H9 (cell line): ENCODE results near the gene CCDC148. TPM values are rescaled to one million over a fixed set of nuclear protein-coding genes. Genes with fewer than 3 reads are reported as not detected.
A peak's percentile ranks its signal among the peaks of the same experiment; 100 is the strongest.

Experiments used
- DNase-seq: peaks from one replicate; pipeline ENCODE4 v3.0.0-alpha.2; 2017
- H2AFZ ChIP-seq: one replicate; pipeline ENCODE4 v1.6.1; 2013; ENCODE audit warnings: mild to moderate bottlenecking, low read length, control low read depth, moderate library complexity
- H2AK5ac ChIP-seq: 2 replicates; pipeline ENCODE4 v1.6.1; 2013; ENCODE audit warnings: low read length, control low read depth, mixed read lengths; ENCODE audit not compliant: insufficient read length
- H2BK120ac ChIP-seq: one replicate; pipeline ENCODE4 v1.6.1; 2013; ENCODE audit warnings: low read depth, mild to moderate bottlenecking, low read length, control low read depth, inconsistent platforms; ENCODE audit not compliant: poor library complexity, severe bottlenecking
- H2BK12ac ChIP-seq: 2 replicates; pipeline ENCODE4 v1.6.1; 2013; ENCODE audit warnings: low read length, control low read depth, mixed read lengths, low read depth; ENCODE audit not compliant: insufficient read length
- H2BK15ac ChIP-seq: 2 replicates; pipeline ENCODE4 v1.6.1; 2013; ENCODE audit warnings: low read depth, low read length, control low read depth
- H2BK20ac ChIP-seq: one replicate; pipeline ENCODE4 v1.6.1; 2013; ENCODE audit warnings: low read depth, mild to moderate bottlenecking, low read length, control low read depth, inconsistent platforms; ENCODE audit not compliant: poor library complexity, severe bottlenecking
- H2BK5ac ChIP-seq: 2 replicates; pipeline ENCODE4 v1.6.1; 2013; ENCODE audit warnings: low read length, control low read depth, mixed read lengths; ENCODE audit not compliant: insufficient read length
- H3K14ac ChIP-seq: 2 replicates; pipeline ENCODE4 v1.6.1; 2013; ENCODE audit warnings: low read length, control low read depth; ENCODE audit not compliant: insufficient read depth
- H3K18ac ChIP-seq: 2 replicates; pipeline ENCODE4 v1.6.1; 2013; ENCODE audit warnings: low read depth, mild to moderate bottlenecking, mixed read lengths, low read length, control low read depth; ENCODE audit not compliant: insufficient read length
- H3K23ac ChIP-seq: 2 replicates; pipeline ENCODE4 v1.6.1; 2013; ENCODE audit warnings: low read length, control low read depth, mixed read lengths, low read depth; ENCODE audit not compliant: insufficient read length
- H3K23me2 ChIP-seq: 2 replicates; pipeline ENCODE4 v1.6.1; 2013; ENCODE audit warnings: low read depth, mild to moderate bottlenecking, mixed read lengths, low read length, control low read depth; ENCODE audit not compliant: insufficient read length, poor library complexity, severe bottlenecking
- H3K27ac ChIP-seq: 2 replicates; pipeline ENCODE4 v1.5.1; 2013; ENCODE audit warnings: low read length, control low read depth, mixed read lengths, low read depth; ENCODE audit not compliant: insufficient read length
- H3K27me3 ChIP-seq: 2 replicates; pipeline ENCODE4 v1.6.1; 2013; ENCODE audit warnings: low read length, control low read depth, inconsistent platforms; ENCODE audit not compliant: insufficient read depth
- H3K4ac ChIP-seq: 2 replicates; pipeline ENCODE4 v1.6.1; 2013; ENCODE audit warnings: low read depth, mild to moderate bottlenecking, control low read depth, inconsistent platforms, low read length, moderate library complexity
- H3K4me1 ChIP-seq: 2 replicates; pipeline ENCODE4 v1.6.1; 2013; ENCODE audit warnings: low read length, control low read depth, inconsistent platforms; ENCODE audit not compliant: insufficient read depth
- H3K4me2 ChIP-seq: 2 replicates; pipeline ENCODE4 v1.6.1; 2013; ENCODE audit warnings: low read length, control low read depth, mixed read lengths; ENCODE audit not compliant: insufficient read length, insufficient read depth
- H3K56ac ChIP-seq: 2 replicates; pipeline ENCODE4 v1.6.1; 2013; ENCODE audit warnings: low read depth, mild to moderate bottlenecking, mixed read lengths, low read length, control low read depth; ENCODE audit not compliant: insufficient read length
- H3K79me1 ChIP-seq: 2 replicates; pipeline ENCODE4 v1.6.1; 2013; ENCODE audit warnings: low read depth, mild to moderate bottlenecking, moderate library complexity, low read length, control low read depth, inconsistent platforms; ENCODE audit not compliant: insufficient read depth, poor library complexity, severe bottlenecking
- H3K79me2 ChIP-seq: 2 replicates; pipeline ENCODE4 v1.6.1; 2013; ENCODE audit warnings: low read length, control low read depth, inconsistent platforms; ENCODE audit not compliant: insufficient read depth
- H3K9ac ChIP-seq: 2 replicates; pipeline ENCODE4 v1.6.1; 2013; ENCODE audit warnings: low read length, control low read depth, mixed read lengths; ENCODE audit not compliant: insufficient read length; ENCODE audit errors: extremely low read depth
- H3K9me3 ChIP-seq: one replicate; pipeline ENCODE4 v1.6.1; 2013; ENCODE audit warnings: low read depth, low read length, inconsistent platforms; ENCODE audit not compliant: control insufficient read depth
- H3T11ph ChIP-seq: one replicate; pipeline ENCODE4 v1.6.1; 2013; ENCODE audit warnings: mild to moderate bottlenecking, low read length, control low read depth, inconsistent platforms
- H4K20me1 ChIP-seq: one replicate; pipeline ENCODE4 v1.6.1; 2013; ENCODE audit not compliant: control insufficient read depth, insufficient read length, insufficient read depth
- H4K5ac ChIP-seq: 2 replicates; pipeline ENCODE4 v1.6.1; 2013; ENCODE audit warnings: low read depth, mild to moderate bottlenecking, mixed read lengths, low read length, control low read depth; ENCODE audit not compliant: insufficient read length
- H4K8ac ChIP-seq: replicated peaks from 2 replicates; pipeline ENCODE4 v1.6.1; 2013; ENCODE audit warnings: low read length, control low read depth, mixed read lengths, low read depth; ENCODE audit not compliant: insufficient read length
- H4K91ac ChIP-seq: 2 replicates; pipeline ENCODE4 v1.6.1; 2013; ENCODE audit warnings: low read depth, mild to moderate bottlenecking, moderate library complexity, mixed read lengths, low read length, control low read depth; ENCODE audit not compliant: insufficient read length
- H3K27ac Mint-ChIP-seq, 3 experiments: 2 replicates in 2 of 3; 3 replicates in 1 of 3; pipeline ENCODE4 v1.8.0; 2020 to 2021; ENCODE audit warnings: mixed read lengths in 3 of 3, mild to moderate bottlenecking in 1 of 3, moderate library complexity in 1 of 3
- H3K27me3 Mint-ChIP-seq: 2 replicates; pipeline ENCODE4 v1.8.0; 2021; ENCODE audit warnings: low read depth, mild to moderate bottlenecking, moderate library complexity, mixed read lengths
- H3K36me3 Mint-ChIP-seq, 3 experiments: 2 replicates in 2 of 3; 3 replicates in 1 of 3; pipeline ENCODE4 v1.8.0; 2020 to 2021; ENCODE audit warnings: low read depth in 3 of 3, mixed read lengths in 3 of 3; ENCODE audit not compliant: insufficient read depth in 1 of 3
- H3K4me1 Mint-ChIP-seq, 2 experiments: 2 replicates each; pipeline ENCODE4 v1.8.0; 2020; ENCODE audit warnings: mixed read lengths in 2 of 2
- H3K4me3 Mint-ChIP-seq, 2 experiments: 2 replicates in 1 of 2; 3 replicates in 1 of 2; pipeline ENCODE4 v1.8.0; 2020 to 2021; ENCODE audit warnings: mild to moderate bottlenecking in 2 of 2, mixed read lengths in 2 of 2, moderate library complexity in 1 of 2
- H3K9me3 Mint-ChIP-seq, 2 experiments: 2 replicates in 1 of 2; 3 replicates in 1 of 2; pipeline ENCODE4 v1.8.0; 2020; ENCODE audit warnings: mild to moderate bottlenecking in 2 of 2, mixed read lengths in 2 of 2, moderate library complexity in 1 of 2
- WGBS: extraction: QIAGEN DNeasy Blood & Tissue Kit; methylation state at CpG from one replicate; pipeline ENCODE4 v1.1.7; 2013; ENCODE audit warnings: missing lambda C conversion rate, low lambda C conversion rate, mixed read lengths; ENCODE audit not compliant: insufficient read length; ENCODE audit errors: extremely low coverage; 5-methylcytosine and 5-hydroxymethylcytosine counted together
- total RNA-seq: library from RNA; stranded (reverse); gene quantifications from 2 replicates; pipeline ENCODE4 v1.2.1, GENCODE V29; 2021
- TF ChIP-seq, protein P1 (sequence below): fragments of 200-600 bp; sonication (generic); conservative IDR thresholded peaks from 3 replicates; pipeline ENCODE4 v1.8.0; 2021; ENCODE audit warnings: antibody characterized with exemption, mild to moderate bottlenecking

CCDC148 gene
- total RNA-seq, 1 experiment from 2014 or later = 1.5 TPM

DNA sequence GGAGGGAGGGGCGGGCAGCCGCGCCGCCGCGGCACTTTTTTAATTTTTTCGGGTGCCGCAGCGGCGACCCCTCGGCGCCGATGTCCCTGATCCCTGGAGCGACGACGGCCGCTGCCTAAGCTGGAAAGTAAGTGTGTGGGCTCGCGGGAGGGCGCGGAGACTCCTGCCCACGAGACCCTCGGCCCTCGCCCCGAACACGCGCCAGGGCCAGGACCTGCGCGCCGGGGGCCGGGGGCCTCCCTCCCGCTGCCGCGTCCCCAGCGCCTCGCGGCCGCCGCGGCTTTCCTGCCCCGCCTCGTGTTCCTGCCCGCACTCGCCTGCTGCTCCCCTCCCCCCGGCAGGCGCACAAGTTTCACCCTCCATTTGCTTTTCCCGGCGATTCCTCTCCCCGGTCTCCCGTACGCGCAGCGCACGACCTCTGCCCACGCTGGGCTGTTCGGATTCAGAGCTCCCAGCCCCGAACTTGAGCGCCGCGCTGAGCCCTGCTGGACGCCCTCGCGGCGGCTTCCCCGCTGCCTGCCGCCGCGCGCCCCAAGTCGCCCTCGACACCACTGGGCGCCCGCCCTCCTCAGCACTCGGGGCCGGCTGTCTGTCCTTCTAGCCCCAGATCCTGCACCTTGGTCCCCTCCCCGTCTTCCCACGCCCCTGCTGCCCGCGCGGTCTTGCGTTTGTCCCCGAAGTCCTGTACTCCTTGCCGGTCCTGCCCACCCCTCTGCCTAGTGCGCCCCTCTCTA, 706 bp upstream of the CCDC148 start:
- Histone ChIP-seq H3K56ac (no peak overlapping the region), H3K27ac (no peak overlapping the region), H3K14ac (peak overlapping the region; percentile 85), H2AK5ac (no peak overlapping the region), H3K9ac (peak overlapping the region; percentile 64), H4K91ac (no peak overlapping the region), H3K4ac (no peak overlapping the region), H2BK5ac (no peak overlapping the region), H3K27me3 (no peaks in the 10 kb centered on the region), H3K18ac (peak overlapping the region; percentile 84), H2BK20ac (no peak overlapping the region), H3K23me2 (peaks cover 8% of the 10 kb centered on the region), H3K79me1 (no peaks in the 10 kb centered on the region), H3K23ac (no peak overlapping the region), H3K4me1 (peaks cover 4% of the 10 kb centered on the region; the same call in 1 of the 2 replicates), H3K79me2 (peaks cover 15% of the 10 kb centered on the region; the same call in 1 of the 2 replicates), H3K4me2 (peak overlapping the region; percentile 92), H3K9me3 (no peaks in the 10 kb centered on the region), H4K8ac (no peak overlapping the region), H2AFZ (no peak overlapping the region), H2BK120ac (no peak overlapping the region), H3T11ph (no peak overlapping the region), H2BK15ac (no peak overlapping the region), H4K5ac (no peak overlapping the region), H2BK12ac (no peak overlapping the region), H4K20me1 (no peaks in the 10 kb centered on the region)
- Mint-ChIP-seq H3K27ac (peak overlapping the region; percentile 94 to 100 (median 97)), H3K27me3 (no peaks in the 10 kb centered on the region; the same call in 1 of the 2 replicates), H3K4me3 (peak overlapping the region; percentile 96 to 97), H3K4me1 (peaks cover 33 to 42% of the 10 kb centered on the region in 2 experiments), H3K36me3 (peaks cover 0 to 3% (median 0%) of the 10 kb centered on the region in 3 experiments; a peak in 2 of 7 replicates), H3K9me3 (no peaks in the 10 kb centered on the region)
- WGBS = no CpG with 5 or more reads among the region's 84 CpGs
- TF ChIP-seq, protein P1, sequence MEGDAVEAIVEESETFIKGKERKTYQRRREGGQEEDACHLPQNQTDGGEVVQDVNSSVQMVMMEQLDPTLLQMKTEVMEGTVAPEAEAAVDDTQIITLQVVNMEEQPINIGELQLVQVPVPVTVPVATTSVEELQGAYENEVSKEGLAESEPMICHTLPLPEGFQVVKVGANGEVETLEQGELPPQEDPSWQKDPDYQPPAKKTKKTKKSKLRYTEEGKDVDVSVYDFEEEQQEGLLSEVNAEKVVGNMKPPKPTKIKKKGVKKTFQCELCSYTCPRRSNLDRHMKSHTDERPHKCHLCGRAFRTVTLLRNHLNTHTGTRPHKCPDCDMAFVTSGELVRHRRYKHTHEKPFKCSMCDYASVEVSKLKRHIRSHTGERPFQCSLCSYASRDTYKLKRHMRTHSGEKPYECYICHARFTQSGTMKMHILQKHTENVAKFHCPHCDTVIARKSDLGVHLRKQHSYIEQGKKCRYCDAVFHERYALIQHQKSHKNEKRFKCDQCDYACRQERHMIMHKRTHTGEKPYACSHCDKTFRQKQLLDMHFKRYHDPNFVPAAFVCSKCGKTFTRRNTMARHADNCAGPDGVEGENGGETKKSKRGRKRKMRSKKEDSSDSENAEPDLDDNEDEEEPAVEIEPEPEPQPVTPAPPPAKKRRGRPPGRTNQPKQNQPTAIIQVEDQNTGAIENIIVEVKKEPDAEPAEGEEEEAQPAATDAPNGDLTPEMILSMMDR = no peak
- peak; percentile 71 for DNase-seq
